ENCODE measurements around the gene C10orf67.
"Not testable (repeated sequence)": the region's sequence is repeated elsewhere in the genome, so short reads cannot be mapped to it uniquely, and the experiment has no call there.

Gene C10orf67

GRCh38 chr10:23358357-23358756 lies 13.8 kb upstream of the C10orf67 start:
- Histone ChIP-seq H4K20me1 (ENCODE audit: low read depth, low read length) (no peaks in the 10 kb centered on the region), H3K9me2 (replicated peaks; ENCODE audit: insufficient read depth, low read length) (no peaks in the 10 kb centered on the region), H2AFZ (ENCODE audit: low read depth, low read length, severe bottlenecking) (no peak overlapping the region), H3K4me3 (ENCODE audit: insufficient read depth, low read length, poor library complexity, severe bottlenecking) (no peak overlapping the region), H3K27me3 (ENCODE audit: low read length) (no peaks in the 10 kb centered on the region), H3F3A (ENCODE audit: insufficient read depth) (no peaks in the 10 kb centered on the region), H3K27ac (ENCODE audit: low read depth, low read length) (no peak overlapping the region), H3K9ac (ENCODE audit: low read length) (no peak overlapping the region), H3K9me3 (ENCODE audit: insufficient read depth, low read length) (no peaks in the 10 kb centered on the region), H3K4me2 (ENCODE audit: low read depth, low read length, poor library complexity, severe bottlenecking) (no peak overlapping the region), H3K79me2 (ENCODE audit: insufficient read depth, low read length) (no peaks in the 10 kb centered on the region), H3K36me3 (ENCODE audit: low read length) (no peaks in the 10 kb centered on the region)
- TF ChIP-seq EZH2phosphoT487 (conservative IDR thresholded peaks at IDR 0.05; ENCODE audit: low read length), result no peak
- TF ChIP-seq, protein P1, sequence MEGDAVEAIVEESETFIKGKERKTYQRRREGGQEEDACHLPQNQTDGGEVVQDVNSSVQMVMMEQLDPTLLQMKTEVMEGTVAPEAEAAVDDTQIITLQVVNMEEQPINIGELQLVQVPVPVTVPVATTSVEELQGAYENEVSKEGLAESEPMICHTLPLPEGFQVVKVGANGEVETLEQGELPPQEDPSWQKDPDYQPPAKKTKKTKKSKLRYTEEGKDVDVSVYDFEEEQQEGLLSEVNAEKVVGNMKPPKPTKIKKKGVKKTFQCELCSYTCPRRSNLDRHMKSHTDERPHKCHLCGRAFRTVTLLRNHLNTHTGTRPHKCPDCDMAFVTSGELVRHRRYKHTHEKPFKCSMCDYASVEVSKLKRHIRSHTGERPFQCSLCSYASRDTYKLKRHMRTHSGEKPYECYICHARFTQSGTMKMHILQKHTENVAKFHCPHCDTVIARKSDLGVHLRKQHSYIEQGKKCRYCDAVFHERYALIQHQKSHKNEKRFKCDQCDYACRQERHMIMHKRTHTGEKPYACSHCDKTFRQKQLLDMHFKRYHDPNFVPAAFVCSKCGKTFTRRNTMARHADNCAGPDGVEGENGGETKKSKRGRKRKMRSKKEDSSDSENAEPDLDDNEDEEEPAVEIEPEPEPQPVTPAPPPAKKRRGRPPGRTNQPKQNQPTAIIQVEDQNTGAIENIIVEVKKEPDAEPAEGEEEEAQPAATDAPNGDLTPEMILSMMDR (IDR thresholded peaks at IDR 0.05; ENCODE audit: insufficient read depth, low read length, poor library complexity, severe bottlenecking), result no peak

DNA sequence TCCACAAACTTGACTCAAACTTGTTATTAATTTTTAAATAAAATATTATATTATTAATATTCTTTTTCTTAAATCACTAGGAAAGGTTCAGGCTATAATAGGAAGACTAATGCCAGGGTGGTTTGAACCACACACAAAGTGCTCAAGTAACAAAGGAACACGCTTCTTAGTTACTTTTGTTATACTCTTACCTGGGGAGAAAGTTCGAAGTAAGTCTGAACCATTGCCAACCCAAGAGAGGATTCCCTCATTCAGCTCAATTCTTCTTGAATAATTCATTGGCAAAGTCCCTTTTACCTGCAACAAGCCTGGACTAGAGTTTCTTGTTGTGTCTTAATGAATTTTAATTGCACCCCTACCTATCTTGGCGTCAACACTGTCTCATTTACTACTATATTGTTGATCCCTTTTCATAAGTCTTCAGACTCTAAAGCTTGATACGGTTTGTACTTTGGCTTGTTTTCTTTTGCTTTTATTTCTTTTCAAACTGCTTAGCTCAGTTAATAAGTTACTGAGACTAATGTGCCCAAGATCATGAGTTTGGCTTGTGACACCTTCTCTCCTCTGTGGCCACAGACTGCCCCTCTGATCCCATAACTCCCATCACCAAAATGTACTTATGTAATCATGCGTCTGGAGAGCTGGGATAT lies 10.2 kb upstream of the C10orf67 start:
- Histone ChIP-seq H3K79me2 (ENCODE audit: insufficient read depth, low read length) (no peaks in the 10 kb centered on the region), H2AFZ (ENCODE audit: low read depth, low read length, severe bottlenecking) (no peak overlapping the region), H3F3A (ENCODE audit: insufficient read depth) (no peaks in the 10 kb centered on the region), H3K4me2 (ENCODE audit: low read depth, low read length, poor library complexity, severe bottlenecking) (no peak overlapping the region), H3K9me2 (replicated peaks; ENCODE audit: insufficient read depth, low read length) (no peaks in the 10 kb centered on the region), H3K27ac (ENCODE audit: low read depth, low read length) (no peak overlapping the region), H4K20me1 (ENCODE audit: low read depth, low read length) (no peaks in the 10 kb centered on the region), H3K4me3 (ENCODE audit: insufficient read depth, low read length, poor library complexity, severe bottlenecking) (no peak overlapping the region), H3K9me3 (ENCODE audit: insufficient read depth, low read length) (no peaks in the 10 kb centered on the region), H3K36me3 (ENCODE audit: low read length) (no peaks in the 10 kb centered on the region), H3K9ac (ENCODE audit: low read length) (no peak overlapping the region), H3K27me3 (ENCODE audit: low read length) (no peaks in the 10 kb centered on the region)
- TF ChIP-seq EZH2phosphoT487 (conservative IDR thresholded peaks at IDR 0.05; ENCODE audit: low read length), result no peak
- TF ChIP-seq, protein P1 (IDR thresholded peaks at IDR 0.05; ENCODE audit: insufficient read depth, low read length, poor library complexity, severe bottlenecking), result no peak

- no peaks in the 10 kb centered on the region for H3K27me3 ChIP-seq (ENCODE audit: low read length)
- no peaks in the 10 kb centered on the region for H3K9me2 ChIP-seq (replicated peaks; ENCODE audit: insufficient read depth, low read length)
- no peaks in the 10 kb centered on the region for H3K36me3 ChIP-seq (ENCODE audit: low read length)
- no peaks in the 10 kb centered on the region for H3K9me3 ChIP-seq (ENCODE audit: insufficient read depth, low read length)
- no peak overlapping the region for H2AFZ ChIP-seq (ENCODE audit: low read depth, low read length, severe bottlenecking)
- TF ChIP-seq, protein P1 (IDR thresholded peaks at IDR 0.05; ENCODE audit: insufficient read depth, low read length, poor library complexity, severe bottlenecking), result no peak
- TF ChIP-seq EZH2phosphoT487 (conservative IDR thresholded peaks at IDR 0.05; ENCODE audit: low read length), result no peak
- H3K4me2 ChIP-seq (ENCODE audit: low read depth, low read length, poor library complexity, severe bottlenecking), result no peak overlapping the region
- no peaks in the 10 kb centered on the region for H4K20me1 ChIP-seq (ENCODE audit: low read depth, low read length)
- H3K4me3 ChIP-seq (ENCODE audit: insufficient read depth, low read length, poor library complexity, severe bottlenecking), result no peak overlapping the region
- H3K79me2 ChIP-seq (ENCODE audit: insufficient read depth, low read length), result no peaks in the 10 kb centered on the region
- H3F3A ChIP-seq (ENCODE audit: insufficient read depth), result no peaks in the 10 kb centered on the region
- no peak overlapping the region for H3K9ac ChIP-seq (ENCODE audit: low read length)
- H3K27ac ChIP-seq (ENCODE audit: low read depth, low read length), result no peak overlapping the region
Observed at GRCh38 chr10:23351926-23352519, 7.4 kb upstream of the C10orf67 start.

GRCh38 chr10:23350706-23351105 lies 6.1 kb upstream of the C10orf67 start:
- H3K9me2 ChIP-seq (replicated peaks; ENCODE audit: insufficient read depth, low read length); H3K9ac ChIP-seq (ENCODE audit: low read length); H3K79me2 ChIP-seq (ENCODE audit: insufficient read depth, low read length); H3K36me3 ChIP-seq (ENCODE audit: low read length); H3K27ac ChIP-seq (ENCODE audit: low read depth, low read length); H3K9me3 ChIP-seq (ENCODE audit: insufficient read depth, low read length); H3F3A ChIP-seq (ENCODE audit: insufficient read depth); H3K4me2 ChIP-seq (ENCODE audit: low read depth, low read length, poor library complexity, severe bottlenecking); H2AFZ ChIP-seq (ENCODE audit: low read depth, low read length, severe bottlenecking); H3K27me3 ChIP-seq (ENCODE audit: low read length); H3K4me3 ChIP-seq (ENCODE audit: insufficient read depth, low read length, poor library complexity, severe bottlenecking); H4K20me1 ChIP-seq (ENCODE audit: low read depth, low read length): not testable (repeated sequence)
